Measurements from ENCODE around the gene PPP1R14B.

DNA sequence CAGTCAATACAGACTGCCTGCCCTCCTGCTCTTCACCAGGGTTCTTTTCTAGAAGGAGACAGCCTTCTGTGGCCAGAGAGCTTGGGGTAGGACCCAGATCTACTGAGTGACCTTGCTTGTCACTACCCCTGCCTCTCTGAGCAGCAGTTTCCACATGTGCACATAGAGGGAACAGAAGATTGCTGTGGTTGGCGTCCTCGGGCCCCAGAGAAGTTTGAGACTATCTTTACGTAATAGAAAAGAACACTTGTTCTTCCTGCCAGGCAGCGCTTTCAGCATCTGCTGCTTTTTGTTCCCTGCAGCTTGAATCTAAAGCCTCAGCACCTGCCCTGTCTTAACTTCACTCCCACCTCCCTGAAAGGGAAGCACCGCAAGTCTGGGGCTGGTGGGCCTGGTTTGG is 7.7 kb downstream of the PPP1R14B start:
- TF ChIP-seq, protein P1, sequence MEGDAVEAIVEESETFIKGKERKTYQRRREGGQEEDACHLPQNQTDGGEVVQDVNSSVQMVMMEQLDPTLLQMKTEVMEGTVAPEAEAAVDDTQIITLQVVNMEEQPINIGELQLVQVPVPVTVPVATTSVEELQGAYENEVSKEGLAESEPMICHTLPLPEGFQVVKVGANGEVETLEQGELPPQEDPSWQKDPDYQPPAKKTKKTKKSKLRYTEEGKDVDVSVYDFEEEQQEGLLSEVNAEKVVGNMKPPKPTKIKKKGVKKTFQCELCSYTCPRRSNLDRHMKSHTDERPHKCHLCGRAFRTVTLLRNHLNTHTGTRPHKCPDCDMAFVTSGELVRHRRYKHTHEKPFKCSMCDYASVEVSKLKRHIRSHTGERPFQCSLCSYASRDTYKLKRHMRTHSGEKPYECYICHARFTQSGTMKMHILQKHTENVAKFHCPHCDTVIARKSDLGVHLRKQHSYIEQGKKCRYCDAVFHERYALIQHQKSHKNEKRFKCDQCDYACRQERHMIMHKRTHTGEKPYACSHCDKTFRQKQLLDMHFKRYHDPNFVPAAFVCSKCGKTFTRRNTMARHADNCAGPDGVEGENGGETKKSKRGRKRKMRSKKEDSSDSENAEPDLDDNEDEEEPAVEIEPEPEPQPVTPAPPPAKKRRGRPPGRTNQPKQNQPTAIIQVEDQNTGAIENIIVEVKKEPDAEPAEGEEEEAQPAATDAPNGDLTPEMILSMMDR (IDR thresholded peaks at IDR 0.05; ENCODE audit: low read length): no peak
- no peak for TF ChIP-seq EZH2 (optimal IDR thresholded peaks at IDR 0.05; ENCODE audit: low read depth, low read length)

Measured in MM.1S (cell line).